ENCODE results near the gene MFSD6. TPM values are rescaled to one million over a fixed set of nuclear protein-coding genes. Genes with fewer than 3 reads are reported as not detected.

MFSD6 gene
- total RNA-seq, 1 donor from 2014 or later = 15.1 TPM

- H3K4me3 Mint-ChIP-seq (ENCODE audit: low read depth) = no peak overlapping the region
- H3K27ac Mint-ChIP-seq = no peak overlapping the region
- peaks cover 4% of the 10 kb centered on the region for H3K4me1 Mint-ChIP-seq (ENCODE audit: low read depth)
- no peak for TF ChIP-seq CTCF (IDR thresholded peaks at IDR 0.05; ENCODE audit: unreplicated experiment)
- no peaks in the 10 kb centered on the region for H3K9me3 Mint-ChIP-seq (ENCODE audit: low read depth)
- no peaks in the 10 kb centered on the region for H3K36me3 Mint-ChIP-seq (ENCODE audit: insufficient read depth)
- DNase-seq (ENCODE audit: low spot score, unreplicated experiment) = no peak
- H3K27me3 Mint-ChIP-seq = no peaks in the 10 kb centered on the region
These were observed 32.1 kb upstream of the MFSD6 start for GRCh38 chr2:190376083-190376482.

- H3K9me3 Mint-ChIP-seq (ENCODE audit: low read depth) = no peaks in the 10 kb centered on the region
- no peak overlapping the region for H3K4me3 Mint-ChIP-seq (ENCODE audit: low read depth)
- TF ChIP-seq CTCF (IDR thresholded peaks at IDR 0.05; ENCODE audit: unreplicated experiment) = no peak
- no peaks in the 10 kb centered on the region for H3K36me3 Mint-ChIP-seq (ENCODE audit: insufficient read depth)
- DNase-seq (ENCODE audit: low spot score, unreplicated experiment) = no peak
- H3K27ac Mint-ChIP-seq = no peak overlapping the region
- peaks cover 4% of the 10 kb centered on the region for H3K4me1 Mint-ChIP-seq (ENCODE audit: low read depth)
- no peaks in the 10 kb centered on the region for H3K27me3 Mint-ChIP-seq
These were observed 31.4 kb upstream of the MFSD6 start for GRCh38 chr2:190376591-190377245.

GRCh38 chr2:190378880-190379237, 29.3 kb upstream of the MFSD6 start:
- TF ChIP-seq CTCF (IDR thresholded peaks at IDR 0.05; ENCODE audit: unreplicated experiment) = no peak
- no peaks in the 10 kb centered on the region for H3K36me3 Mint-ChIP-seq (ENCODE audit: insufficient read depth)
- peaks cover 4% of the 10 kb centered on the region for H3K4me1 Mint-ChIP-seq (ENCODE audit: low read depth)
- no peaks in the 10 kb centered on the region for H3K27me3 Mint-ChIP-seq
- H3K9me3 Mint-ChIP-seq (ENCODE audit: low read depth) = no peaks in the 10 kb centered on the region
- H3K27ac Mint-ChIP-seq = no peak overlapping the region
- H3K4me3 Mint-ChIP-seq (ENCODE audit: low read depth) = no peak overlapping the region
- no peak for DNase-seq (ENCODE audit: low spot score, unreplicated experiment)

- peak overlapping the region; percentile 57 for H3K27ac Mint-ChIP-seq
- H3K27me3 Mint-ChIP-seq = no peaks in the 10 kb centered on the region
- H3K4me3 Mint-ChIP-seq (ENCODE audit: low read depth) = no peak overlapping the region
- no peak for TF ChIP-seq CTCF (IDR thresholded peaks at IDR 0.05; ENCODE audit: unreplicated experiment)
- no peaks in the 10 kb centered on the region for H3K36me3 Mint-ChIP-seq (ENCODE audit: insufficient read depth)
- H3K4me1 Mint-ChIP-seq (ENCODE audit: low read depth) = peaks cover 4% of the 10 kb centered on the region
- no peak for DNase-seq (ENCODE audit: low spot score, unreplicated experiment)
- H3K9me3 Mint-ChIP-seq (ENCODE audit: low read depth) = no peaks in the 10 kb centered on the region
These were observed 28.7 kb upstream of the MFSD6 start for GRCh38 chr2:190379249-190379964.

GRCh38 chr2:190380962-190381412, 27.2 kb upstream of the MFSD6 start:
- Mint-ChIP-seq H3K9me3 (ENCODE audit: low read depth) (no peaks in the 10 kb centered on the region), H3K27me3 (no peaks in the 10 kb centered on the region), H3K27ac (no peak overlapping the region), H3K36me3 (ENCODE audit: insufficient read depth) (no peaks in the 10 kb centered on the region), H3K4me3 (ENCODE audit: low read depth) (no peak overlapping the region), H3K4me1 (ENCODE audit: low read depth) (peaks cover 4% of the 10 kb centered on the region)
- DNase-seq (ENCODE audit: low spot score, unreplicated experiment) = no peak
- no peak for TF ChIP-seq CTCF (IDR thresholded peaks at IDR 0.05; ENCODE audit: unreplicated experiment)

All from progenitor cell of endocrine pancreas (in vitro differentiated cells).